COLO668 (cell line): ENCODE data around the gene FMOD.

Experiments
- DNase-seq: peaks from one replicate; lab custom pipeline; 2025; ENCODE audit not compliant: unreplicated experiment; lab: John Stamatoyannopoulos, UW

Gene FMOD

DNA sequence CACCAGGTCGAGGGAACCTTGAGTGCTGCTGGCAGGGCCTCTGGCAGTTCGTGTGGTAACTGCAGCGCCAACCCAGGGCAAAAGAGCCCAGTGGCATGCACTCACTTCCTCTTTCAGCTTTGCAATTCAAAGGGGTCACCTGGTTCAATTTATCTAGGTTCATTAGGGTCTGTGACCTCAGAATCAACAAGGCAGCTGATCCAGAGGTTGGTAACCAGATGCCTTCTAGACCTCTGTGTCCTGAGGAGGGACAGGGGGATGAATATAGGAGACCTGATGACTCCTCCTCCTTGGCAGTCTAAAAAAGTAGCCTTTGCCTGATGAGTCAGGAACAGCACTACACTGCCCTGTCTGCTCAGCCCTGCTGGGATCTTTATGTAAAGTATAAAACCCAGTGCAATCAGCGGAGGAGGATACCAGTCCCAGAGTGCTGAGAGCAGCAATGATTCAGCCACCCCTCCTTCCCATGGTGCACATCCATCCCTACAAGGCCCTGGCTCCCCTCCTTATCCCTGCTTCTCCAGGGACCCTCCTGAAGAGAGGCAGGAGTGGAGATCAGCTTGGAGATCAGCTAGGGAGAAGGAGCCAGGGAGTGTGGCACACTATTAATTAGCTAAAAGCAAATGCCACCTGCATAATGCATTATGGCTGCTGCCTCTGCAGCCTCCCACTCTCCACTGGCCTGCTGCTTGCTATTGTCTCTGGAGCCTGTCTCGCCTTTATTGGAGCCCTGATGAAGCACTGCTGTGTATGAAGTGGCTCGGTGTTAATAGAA, 11.2 kb upstream of the FMOD start:
- DNase-seq: no peak

DNA sequence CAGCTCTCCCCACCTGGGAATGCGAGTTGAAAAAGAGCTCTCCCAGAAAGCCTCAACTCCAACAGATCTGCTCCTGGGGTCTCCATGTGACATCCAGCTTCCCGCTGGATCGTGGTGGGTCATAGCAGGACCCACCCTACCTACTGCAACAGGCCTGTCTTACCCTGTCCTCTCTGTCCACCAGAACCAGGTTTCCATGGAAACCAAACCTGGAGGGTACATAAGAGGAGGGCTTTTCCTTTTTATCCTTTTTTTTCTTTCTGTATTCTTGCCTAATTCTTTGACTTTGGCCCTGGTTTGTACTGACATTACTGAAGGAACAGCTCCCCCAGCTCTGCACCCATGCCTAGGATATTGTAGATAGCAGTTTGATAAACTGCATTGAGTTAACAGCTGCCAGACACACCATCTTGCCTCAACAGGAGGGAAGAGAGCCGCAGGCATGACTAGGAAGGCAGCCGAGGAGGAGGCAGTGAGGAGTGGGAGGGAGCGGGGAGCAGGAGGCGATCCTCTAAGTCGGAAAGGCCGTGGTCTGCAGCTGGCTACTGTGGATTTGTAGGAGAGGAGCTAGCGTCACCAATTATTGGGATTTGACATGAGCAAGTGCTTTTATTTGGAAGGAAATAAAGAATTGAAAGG, 9.7 kb upstream of the FMOD start:
- DNase-seq: no peak

DNA sequence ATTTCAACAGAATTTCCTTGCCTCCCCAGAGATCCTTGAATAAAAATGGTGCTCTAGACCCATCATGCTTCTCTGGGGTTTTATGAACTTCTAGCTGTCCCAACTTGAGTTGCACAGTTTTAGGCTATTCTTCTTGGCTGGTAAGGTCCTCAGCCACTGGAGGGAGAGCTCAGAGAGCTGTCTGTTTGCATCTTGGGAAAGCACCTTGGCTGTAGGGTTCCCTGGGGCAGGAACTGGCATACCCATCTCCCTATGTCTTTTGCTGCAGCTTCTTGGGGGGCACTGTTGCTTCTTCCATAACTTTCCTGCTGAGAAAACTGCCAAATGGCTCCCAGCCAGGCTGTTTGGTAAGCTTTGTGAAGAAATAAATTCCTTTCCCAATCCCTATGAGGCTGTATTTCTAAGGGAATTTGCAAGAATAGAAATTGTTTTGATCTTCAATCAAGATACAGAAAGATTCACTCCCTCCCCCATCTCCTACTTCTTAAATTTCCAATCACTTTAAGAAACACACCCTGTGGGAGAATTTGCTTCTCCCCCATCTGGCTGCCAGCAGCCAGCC, 8.2 kb upstream of the FMOD start:
- no peak for DNase-seq

DNA sequence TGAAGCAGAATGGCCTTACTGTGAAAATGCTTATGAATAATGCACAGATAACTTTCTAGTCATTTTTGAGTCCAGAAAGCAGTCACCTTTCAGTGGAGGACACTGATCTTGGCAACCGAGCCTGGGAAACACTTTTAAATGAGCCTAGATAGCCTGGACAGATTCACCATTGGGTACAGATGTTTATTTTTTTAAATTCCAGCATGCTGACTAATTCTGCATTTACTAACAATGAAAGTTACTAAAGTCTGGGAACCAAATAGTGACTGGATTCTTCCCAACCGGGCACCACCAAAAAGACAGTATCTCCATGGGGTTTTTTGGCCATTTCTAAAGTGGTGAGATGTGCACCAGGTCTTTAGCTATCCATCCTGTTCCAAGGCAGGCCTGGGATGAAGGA, 3.3 kb upstream of the FMOD start:
- DNase-seq: no peak

DNA sequence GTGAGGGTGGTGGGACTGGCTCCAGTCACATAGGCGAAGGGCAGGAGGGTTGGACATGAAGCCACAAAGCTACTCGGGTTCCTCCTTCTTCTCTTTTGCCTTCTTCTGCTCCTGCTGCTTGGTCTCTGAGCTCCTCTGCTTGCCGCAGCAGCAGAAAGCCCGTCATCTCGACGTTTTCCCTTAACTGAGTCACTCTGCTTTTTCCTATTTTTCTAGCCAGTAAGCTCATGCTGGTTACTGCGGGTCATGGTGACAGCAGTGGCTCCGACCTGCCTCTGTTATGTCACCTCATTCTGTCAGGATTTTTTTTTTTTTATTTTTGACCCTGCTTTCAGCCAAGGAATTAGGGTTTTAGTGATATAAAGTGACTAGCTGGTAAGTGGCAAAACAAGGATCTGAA, 2.6 kb upstream of the FMOD start:
- no peak for DNase-seq

DNA sequence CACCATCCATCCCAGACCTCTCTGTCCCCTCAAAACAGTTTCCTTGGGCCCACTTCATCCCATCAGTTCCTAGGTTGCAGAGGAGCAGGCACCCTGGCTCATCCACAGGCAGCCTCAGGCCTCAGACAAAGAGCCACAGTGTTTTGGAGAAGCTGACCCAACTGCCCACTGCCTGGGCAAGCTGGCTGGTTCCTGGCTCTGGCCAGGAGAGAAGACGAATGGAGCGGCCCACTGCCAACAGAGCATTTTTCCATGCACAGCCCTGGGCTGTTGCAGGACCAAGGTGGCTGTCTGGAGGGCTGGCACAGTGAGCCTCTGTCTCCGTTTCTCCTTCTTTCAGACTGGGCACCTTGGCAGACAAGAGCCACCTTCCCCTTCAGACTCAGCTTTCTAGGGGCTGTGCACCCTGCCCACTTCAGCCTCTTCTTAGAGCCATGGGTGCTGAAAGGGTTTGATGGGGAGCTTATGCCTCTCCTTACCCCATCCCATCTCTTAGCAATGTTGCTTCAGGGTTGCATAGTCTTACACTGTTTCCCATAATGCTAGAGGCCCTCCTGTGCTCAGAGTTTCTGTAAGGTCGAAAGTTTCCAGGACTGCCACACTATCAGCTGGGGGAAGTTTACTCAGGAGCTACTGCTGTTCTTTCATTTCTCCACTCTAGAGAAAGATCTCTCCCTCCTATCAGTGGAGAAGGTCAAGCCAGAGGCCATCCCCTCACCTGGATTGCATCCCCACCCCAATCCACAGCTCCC, 973 bp downstream of the FMOD start:
- DNase-seq: no peak

DNA sequence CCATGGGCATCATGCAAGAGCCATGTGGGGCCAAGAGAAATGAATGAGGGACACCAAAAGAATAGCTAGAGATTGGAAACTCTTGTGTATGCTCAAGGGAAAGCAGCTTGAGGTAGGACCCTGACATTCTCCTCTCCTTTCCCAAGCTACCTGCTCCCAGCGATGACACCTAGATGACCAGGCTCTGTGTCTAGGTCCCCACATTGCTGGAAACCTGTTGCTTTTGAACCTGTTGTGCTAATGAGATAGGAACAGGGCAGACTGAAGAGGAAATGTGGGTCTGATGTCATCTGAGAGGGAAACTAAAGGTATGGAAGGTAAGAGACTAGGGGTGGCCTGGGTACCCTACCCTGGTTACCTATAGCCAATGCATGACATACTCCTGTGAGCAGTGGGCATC, 1.8 kb downstream of the FMOD start:
- DNase-seq: no peak

DNA sequence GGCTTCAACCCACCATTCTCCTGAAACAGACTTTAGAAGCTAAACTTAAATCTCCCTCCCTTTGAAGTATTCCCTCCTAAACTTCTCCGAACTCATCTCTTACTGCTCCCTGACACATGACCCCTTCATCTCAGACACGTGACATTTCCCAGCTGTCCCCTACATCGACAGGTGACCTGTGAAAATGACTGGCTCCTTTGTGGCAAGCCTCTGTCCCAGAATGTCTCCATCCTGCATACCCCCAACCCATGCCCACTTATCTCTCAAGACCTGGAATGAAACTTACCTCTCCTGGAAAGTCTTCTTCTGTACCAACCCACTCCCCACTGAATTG, 4.2 kb downstream of the FMOD start:
- DNase-seq: no peak

DNA sequence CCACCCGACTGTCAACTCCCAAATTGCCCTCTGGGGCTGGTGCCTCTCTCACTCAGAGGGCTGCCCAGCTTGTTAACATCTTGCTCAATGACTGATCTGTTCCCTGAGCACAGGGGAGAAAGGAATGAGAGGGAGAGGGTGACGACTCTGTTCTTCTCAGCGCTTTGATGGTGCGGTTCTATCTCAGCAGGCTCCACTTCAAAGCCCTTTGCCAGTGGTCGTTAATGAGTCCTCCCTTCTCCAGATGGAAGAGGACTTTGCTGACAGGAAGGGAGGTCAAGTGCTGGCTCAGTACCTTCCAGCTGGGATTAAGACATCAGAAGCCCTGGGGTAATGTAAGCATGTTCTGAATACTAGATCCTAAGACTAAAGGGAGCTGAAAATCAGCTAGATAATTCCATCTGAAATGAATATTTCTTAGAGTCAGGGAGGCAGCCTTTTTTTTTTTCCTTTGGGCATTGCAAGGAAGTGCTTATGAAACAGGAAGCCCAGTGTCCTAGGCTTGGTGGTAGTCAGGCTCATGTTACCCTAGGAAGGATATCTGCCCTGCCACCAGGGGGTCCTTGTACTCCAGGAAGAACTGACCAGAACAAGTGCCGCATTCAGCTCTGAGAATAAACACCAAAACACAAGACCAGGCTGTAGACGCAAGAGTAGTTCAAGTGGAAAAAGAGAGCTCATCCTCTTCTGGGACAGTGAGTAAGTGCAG, 4.7 kb downstream of the FMOD start:
- no peak for DNase-seq

DNA sequence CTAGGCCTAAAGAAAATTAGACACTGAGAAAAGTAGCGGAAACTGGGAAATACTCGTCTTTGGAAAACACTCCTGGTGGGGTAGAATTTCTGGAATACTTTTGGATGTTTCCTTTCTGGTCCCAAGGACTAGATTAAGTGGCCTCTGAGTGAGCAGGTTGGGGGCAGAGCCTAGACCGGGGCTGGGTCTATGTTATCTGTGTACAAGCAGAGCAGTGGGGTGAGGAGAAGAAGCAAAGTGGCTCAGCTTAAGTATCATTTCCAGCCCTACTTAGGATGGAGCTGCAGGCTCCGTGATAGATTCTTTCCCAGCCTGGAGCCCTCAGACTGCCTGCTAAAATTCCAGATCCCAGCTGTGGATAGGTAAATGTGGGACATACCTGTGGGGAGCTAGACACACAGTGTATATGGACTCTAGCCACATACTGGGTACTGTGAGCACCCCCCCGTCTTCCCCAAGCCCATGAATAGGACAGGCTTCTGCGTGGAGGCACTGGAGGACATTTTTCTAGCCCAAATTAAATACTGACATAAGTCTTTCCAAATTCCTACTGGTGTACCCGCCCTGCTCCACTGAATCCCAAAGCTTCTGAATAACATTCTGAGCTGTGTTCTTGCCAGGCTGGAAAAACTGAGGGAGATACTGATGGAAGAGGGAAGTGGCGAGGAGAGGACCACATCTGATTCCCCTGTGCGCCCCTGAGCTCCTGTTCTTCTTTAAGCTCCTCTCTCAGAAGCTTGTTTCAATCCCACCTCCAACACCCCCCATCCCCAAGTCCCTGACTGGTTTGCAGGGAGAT, 6.8 kb downstream of the FMOD start:
- no peak for DNase-seq

DNA sequence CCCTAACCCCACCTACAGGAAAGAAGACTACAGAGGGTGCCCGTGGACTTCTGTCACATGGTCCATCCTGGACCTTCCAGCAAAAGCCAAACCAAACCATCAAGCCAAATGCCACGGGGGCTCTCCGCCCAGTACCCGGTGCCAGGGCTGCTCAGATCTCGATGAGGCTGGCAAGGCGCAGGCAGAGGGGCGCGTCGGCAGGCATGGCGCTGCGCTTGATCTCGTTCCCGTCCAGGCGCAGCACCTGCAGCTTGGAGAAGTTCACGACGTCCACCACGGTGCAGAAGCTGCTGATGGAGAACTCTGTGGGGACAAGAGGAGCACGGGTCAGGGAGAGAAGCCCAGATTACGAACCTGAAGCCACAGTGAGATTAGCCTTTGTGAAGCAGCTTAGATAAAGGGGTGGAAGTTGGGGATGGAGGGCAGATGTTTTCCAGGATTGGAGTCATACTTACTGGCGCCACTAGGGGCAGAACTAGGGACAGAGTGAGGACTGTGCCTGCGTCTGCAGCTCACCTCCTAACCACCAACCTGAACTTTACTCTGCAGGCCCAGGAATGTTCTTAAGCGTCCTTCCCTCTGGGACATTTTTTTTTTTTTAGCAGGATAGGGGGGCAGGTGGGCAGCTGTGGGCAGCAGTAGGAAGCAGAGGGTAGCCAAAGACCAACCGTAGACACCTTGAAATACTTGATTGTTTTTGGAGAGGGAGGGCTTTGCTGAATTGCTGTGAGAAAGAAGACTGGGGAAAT, 8.6 kb downstream of the FMOD start:
- peak; percentile 74 for DNase-seq

DNA sequence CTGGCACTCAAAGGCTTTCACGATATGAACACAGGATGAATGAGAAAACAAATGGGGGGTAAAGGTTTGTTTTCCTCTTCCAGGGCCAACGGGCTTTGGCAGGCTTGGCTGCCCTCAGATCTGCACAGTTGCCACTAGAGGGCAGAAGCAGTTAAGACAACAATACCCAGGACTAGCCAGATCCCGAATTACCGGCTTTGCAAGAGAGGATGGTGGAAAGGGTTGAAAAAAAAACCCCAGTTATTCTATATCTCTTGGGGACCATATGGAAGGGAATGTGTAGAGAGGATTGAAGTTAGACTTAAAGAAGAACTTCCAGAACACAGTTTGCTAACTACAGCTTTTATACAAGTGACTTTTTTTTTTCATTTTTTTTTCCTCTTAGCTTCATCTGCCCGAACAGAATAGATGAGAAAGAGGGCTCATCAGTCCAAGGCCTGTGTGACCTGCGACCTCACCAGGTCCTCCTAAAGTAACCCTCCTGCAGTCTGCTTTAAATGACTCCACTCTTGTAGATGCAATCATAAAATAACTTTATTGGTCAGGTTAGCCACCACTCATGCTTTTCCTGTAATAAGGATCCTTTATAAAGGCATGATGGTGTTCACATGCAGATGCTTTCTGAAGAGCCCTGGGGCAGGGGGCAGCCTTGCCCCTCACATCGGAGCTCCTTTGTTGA, 10.7 kb downstream of the FMOD start:
- peak; percentile 73 for DNase-seq

DNA sequence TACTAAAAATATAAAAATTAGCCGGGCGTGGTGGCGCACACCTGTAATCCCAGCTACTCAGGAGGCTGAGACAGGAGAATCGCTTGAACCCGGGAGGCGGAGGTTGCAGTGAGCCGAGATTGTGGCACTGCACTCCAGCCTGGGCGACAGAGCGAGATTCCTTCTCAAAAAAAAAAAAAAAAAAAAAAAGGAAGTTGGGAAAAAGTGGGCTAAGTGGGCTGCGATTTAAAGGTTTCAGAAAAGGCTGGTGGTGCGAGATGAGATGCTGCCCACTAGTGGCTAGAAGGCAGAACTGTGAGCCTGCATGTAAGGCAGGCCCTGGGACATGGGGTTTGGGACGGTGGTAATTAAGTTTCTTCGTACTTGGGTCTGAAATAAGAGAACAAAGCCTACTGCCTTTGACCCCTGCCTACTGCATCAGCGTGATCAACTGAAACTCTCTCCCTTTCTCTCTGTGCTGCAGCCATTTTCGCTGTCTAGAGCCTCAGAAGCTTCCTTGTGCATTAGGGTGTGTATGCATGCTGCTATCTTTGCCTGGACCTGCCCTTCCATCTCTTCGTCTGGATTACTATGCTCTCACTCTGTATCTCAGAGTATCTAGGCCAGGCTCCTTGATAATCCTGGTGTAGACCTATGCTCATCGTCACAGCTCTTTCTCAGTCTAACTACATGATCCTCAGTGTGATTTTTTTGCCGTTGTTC, 12.4 kb downstream of the FMOD start:
- DNase-seq: peak; percentile 40

DNA sequence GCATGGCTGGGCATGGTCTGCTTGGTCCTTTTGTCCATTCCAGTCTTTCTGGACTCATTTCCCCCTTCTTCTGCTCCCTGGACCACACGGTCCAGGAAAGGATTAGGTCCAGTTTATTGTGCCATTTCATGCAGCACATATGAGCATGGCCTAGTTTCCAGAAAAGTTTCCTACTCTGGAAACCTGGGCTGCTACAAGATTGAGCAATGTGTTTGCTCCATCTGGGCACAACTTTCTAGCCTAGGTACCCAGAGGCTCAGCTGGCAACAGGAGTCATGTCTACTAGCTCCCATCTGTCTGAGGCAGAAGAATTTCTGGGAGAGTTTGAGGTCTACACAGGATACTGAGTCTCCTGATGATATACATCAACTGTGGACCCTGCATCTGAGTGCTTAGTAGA, 14.8 kb downstream of the FMOD start:
- DNase-seq: no peak

DNA sequence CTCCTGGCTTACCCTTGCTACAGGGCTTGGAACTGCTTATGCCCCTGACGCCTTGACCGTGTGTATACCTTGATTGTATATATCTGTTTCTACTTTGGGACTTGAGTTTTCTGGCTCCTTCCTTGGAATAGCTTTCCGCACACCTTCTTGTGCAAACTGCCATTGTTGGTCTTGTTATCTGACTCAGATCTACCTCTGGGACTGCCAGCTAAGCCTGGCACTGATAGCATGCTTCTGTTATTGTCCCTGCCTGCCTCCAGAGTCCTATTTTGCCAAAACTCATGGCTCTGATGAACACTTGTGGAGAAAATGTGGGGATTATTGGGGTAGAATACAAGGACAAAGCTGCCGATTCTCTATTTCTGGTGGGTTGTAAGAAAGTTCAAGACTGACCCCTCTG, 15.4 kb downstream of the FMOD start:
- DNase-seq: no peak

DNA sequence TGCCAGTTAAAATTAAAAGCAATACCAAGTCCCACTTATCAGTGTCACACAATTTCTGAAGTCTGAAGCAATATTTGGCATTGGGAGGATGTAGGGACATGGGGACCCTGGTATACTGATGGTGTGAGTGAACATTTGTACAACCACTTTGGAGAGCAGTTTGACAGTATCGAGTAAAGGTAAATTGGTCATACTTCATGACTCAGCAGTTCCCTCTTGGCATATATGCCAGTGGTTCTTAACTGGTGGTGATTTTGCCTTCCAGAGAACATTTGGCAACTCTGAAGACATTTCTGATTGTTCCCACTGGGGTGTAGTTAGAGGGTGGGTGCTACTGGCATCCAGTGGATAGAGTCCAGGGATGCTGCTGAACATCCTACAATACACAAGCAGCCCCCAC, 19.7 kb downstream of the FMOD start:
- DNase-seq: no peak

DNA sequence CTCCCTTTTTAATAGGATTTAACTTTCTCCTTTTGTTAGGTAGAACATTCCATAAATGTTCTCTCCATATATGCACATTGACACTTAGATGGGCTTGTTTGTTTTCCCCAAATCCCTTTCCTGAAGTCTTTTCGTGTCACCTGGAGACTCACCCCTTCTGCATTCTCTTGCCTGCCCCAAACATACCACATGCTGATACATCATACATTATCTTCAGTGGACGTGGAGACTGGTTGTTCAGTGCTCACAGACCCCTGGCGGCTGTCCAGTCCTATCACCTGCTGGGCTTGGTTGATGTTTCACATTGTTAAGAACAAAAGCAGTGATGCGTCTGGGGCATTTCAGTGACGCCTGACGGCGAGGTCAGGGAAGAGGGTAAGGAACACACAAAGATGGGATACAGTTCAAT, 22.2 kb downstream of the FMOD start:
- peak; percentile 86 for DNase-seq

DNA sequence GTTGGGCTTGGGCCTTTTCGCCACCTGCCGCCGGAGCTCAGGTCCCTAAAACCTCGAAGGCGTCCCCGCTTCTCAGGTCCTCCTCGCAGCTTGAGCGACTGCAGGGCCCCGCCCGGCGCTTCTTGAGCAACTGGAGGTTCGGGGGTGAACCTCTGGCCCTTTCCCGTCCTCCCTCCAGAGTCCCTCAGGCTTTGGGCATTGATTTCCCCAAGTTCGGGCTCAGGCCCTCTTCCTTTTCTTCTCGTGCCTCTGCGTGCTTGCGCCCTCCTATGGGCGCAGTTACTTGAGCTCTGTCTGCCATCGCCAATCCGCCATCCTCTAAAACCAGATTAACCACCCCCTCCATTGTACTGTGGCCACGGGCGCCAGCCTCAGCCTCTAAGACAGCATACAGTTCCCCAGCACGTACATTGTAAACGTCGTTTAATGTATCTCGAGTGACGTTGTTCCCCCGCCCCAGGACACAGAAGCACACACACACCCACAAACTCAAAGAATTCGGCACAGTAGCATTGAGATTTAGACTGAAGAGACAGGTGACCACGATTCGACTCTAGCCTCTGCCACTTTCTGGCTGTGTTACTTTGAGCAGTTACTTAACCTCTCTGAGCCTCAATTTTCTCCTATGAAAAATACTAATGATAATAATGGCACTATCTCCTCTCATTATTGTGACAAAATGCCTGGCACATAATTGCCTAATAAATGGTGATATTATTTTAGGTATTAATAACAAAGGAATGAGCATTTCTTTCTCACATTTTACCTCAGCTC, 23.1 kb downstream of the FMOD start:
- peak; percentile 87 for DNase-seq
